Thyroid gland (tissue), 4 donors: ENCODE results near the gene OMP.

Experiments used
- CTCF ChIP-seq, 6 experiments: fragments of 200-600 bp in 3 of 6; fragments of 450-650 bp in 3 of 6; sonication (generic) in 3 of 6; IDR thresholded peaks; one replicate each; pipeline ENCODE4 v1.5.1; 2016 to 2019; ENCODE audit warnings: antibody characterized with exemption in 6 of 6, mild to moderate bottlenecking in 2 of 6, inconsistent platforms in 1 of 6, moderate library complexity in 1 of 6
- POLR2A ChIP-seq, 2 donors: fragments of 450-650 bp; IDR thresholded peaks; one replicate each; pipeline ENCODE4 v1.6.1; 2017; ENCODE audit warnings: antibody characterized with exemption in 2 of 2, mild to moderate bottlenecking in 2 of 2, moderate library complexity in 1 of 2

GRCh38 chr11:77125191-77125590, 22.6 kb downstream of the OMP start:
- TF ChIP-seq CTCF (IDR thresholded peaks at IDR 0.05) (no peak), POLR2A (IDR thresholded peaks at IDR 0.05) (no peak)
